ENCODE results near the gene PRPF8. TPM values are rescaled to one million over a fixed set of nuclear protein-coding genes. Genes with fewer than 3 reads are reported as not detected.
"Not testable (repeated sequence)": the region's sequence is repeated elsewhere in the genome, so short reads cannot be mapped to it uniquely, and the experiment has no call there.

The PRPF8 gene
- total RNA-seq, 1 experiment from 2014 or later, result 296 TPM

- intact Hi-C loops (cut with micrococcal nuclease; ENCODE audit: unreplicated experiment) (no loop called here), in situ Hi-C loops (cut with HindIII; ENCODE audit: low pct_unique_long_range_greater_than_20kb, low sequenced_read_pairs) (no loop called here)
- DNase-seq (ENCODE audit: low read depth, low spot score), result no peak
- CTCF ChIA-PET, result interaction anchor here (1.0 kb wide), 1 partner anchor 8 kb away, joined by 3 read pairs; no protein-coding TSS in a partner anchor
- Histone ChIP-seq H3K4me3 (ENCODE audit: low read depth in 2 of 2, low read length in 2 of 2) (no peak overlapping the region), H3K27me3 (ENCODE audit: control insufficient read depth, insufficient read depth, low read length) (no peaks in the 10 kb centered on the region), H3K9me3 (ENCODE audit: control insufficient read depth, insufficient read depth, low read depth, low read length) (no peaks in the 10 kb centered on the region), H3K4me1 (ENCODE audit: control insufficient read depth, insufficient read depth, low read length) (no peaks in the 10 kb centered on the region), H3K27ac (ENCODE audit: low read length) (no peak overlapping the region), H3K36me3 (ENCODE audit: control insufficient read depth, insufficient read depth, low read length) (no peaks in the 10 kb centered on the region)
- TF ChIP-seq CTCF (IDR thresholded peaks at IDR 0.05) (no peak), POLR2AphosphoS5 (IDR thresholded peaks at IDR 0.05; ENCODE audit: low read depth, low read length) (no peak)
- no peak for ATAC-seq
- no TSS peak for BruUV-seq (replicated peaks)
- POLR2A ChIA-PET, result no interaction called here
Measured at GRCh38 chr17:1690544-1691221, 6.0 kb upstream of the PRPF8 start.

GRCh38 chr17:1688405-1688804 lies 3.7 kb upstream of the PRPF8 start:
- H3K4me1 ChIP-seq (ENCODE audit: control insufficient read depth, insufficient read depth, low read length); POLR2A ChIA-PET; intact Hi-C loops (cut with micrococcal nuclease; ENCODE audit: unreplicated experiment); H3K36me3 ChIP-seq (ENCODE audit: control insufficient read depth, insufficient read depth, low read length); in situ Hi-C loops (cut with HindIII; ENCODE audit: low pct_unique_long_range_greater_than_20kb, low sequenced_read_pairs); DNase-seq (ENCODE audit: low read depth, low spot score); BruUV-seq (replicated peaks); CTCF ChIA-PET; H3K27me3 ChIP-seq (ENCODE audit: control insufficient read depth, insufficient read depth, low read length); H3K9me3 ChIP-seq (ENCODE audit: control insufficient read depth, insufficient read depth, low read depth, low read length); ATAC-seq; H3K4me3 ChIP-seq (ENCODE audit: low read depth in 2 of 2, low read length in 2 of 2); H3K27ac ChIP-seq (ENCODE audit: low read length): not testable (repeated sequence)

GRCh38 chr17:1686086-1686485 lies 1.4 kb upstream of the PRPF8 start:
- Histone ChIP-seq H3K27me3 (ENCODE audit: control insufficient read depth, insufficient read depth, low read length) (no peaks in the 10 kb centered on the region), H3K27ac (ENCODE audit: low read length) (no peak overlapping the region), H3K4me3 (ENCODE audit: low read depth in 2 of 2, low read length in 2 of 2) (no peak overlapping the region), H3K36me3 (ENCODE audit: control insufficient read depth, insufficient read depth, low read length) (peaks cover 8% of the 10 kb centered on the region; the same call in 1 of the 2 replicates), H3K4me1 (ENCODE audit: control insufficient read depth, insufficient read depth, low read length) (0 out of 2 replicates have a peak, but pooled peaks cover 2% of the 10 kb centered on the region), H3K9me3 (ENCODE audit: control insufficient read depth, insufficient read depth, low read depth, low read length) (no peaks in the 10 kb centered on the region)
- ATAC-seq, result no peak
- POLR2A ChIA-PET, result interaction anchor here (0.7 kb wide), 1 partner anchor 267 kb away, joined by 11 read pairs; no protein-coding TSS in a partner anchor
- intact Hi-C loops (cut with micrococcal nuclease; ENCODE audit: unreplicated experiment) (no loop called here), in situ Hi-C loops (cut with HindIII; ENCODE audit: low pct_unique_long_range_greater_than_20kb, low sequenced_read_pairs) (no loop called here)
- DNase-seq (ENCODE audit: low read depth, low spot score), result no peak
- BruUV-seq (replicated peaks), result no TSS peak
- TF ChIP-seq TCF7L2 (IDR thresholded peaks at IDR 0.05; ENCODE audit: low read depth, low read length) (no peak), SIN3A (IDR thresholded peaks at IDR 0.05; ENCODE audit: borderline replicate concordance, insufficient read depth, low read depth, low read length) (no peak), REST (IDR thresholded peaks at IDR 0.05; ENCODE audit: insufficient read depth in 1 of 2, low read depth in 2 of 2, low read length in 1 of 2) (no peak), POLR2AphosphoS5 (IDR thresholded peaks at IDR 0.05; ENCODE audit: low read depth, low read length) (no peak), CTCF (IDR thresholded peaks at IDR 0.05) (no peak)
- CTCF ChIA-PET, result no interaction called here
